DLD1 (cell line): Measurements from ENCODE around the gene PTK6.

Experiments
- in situ Hi-C: cut with HindIII; loops from 2 replicates; pipeline ENCODE4 v1.10.0; 2017; ENCODE audit warnings: low sequenced_read_pairs

PTK6 gene

GRCh38 chr20:63545814-63546213 lies 8.6 kb upstream of the PTK6 start:
- in situ Hi-C loops: no loop called here

- in situ Hi-C loops: no loop called here
Observed at GRCh38 chr20:63544958-63545516, 7.9 kb upstream of the PTK6 start.

GRCh38 chr20:63544241-63544957 lies 7.2 kb upstream of the PTK6 start:
- in situ Hi-C loops: no loop called here

- in situ Hi-C loops: no loop called here
Observed at GRCh38 chr20:63543733-63544132, 6.6 kb upstream of the PTK6 start.

DNA sequence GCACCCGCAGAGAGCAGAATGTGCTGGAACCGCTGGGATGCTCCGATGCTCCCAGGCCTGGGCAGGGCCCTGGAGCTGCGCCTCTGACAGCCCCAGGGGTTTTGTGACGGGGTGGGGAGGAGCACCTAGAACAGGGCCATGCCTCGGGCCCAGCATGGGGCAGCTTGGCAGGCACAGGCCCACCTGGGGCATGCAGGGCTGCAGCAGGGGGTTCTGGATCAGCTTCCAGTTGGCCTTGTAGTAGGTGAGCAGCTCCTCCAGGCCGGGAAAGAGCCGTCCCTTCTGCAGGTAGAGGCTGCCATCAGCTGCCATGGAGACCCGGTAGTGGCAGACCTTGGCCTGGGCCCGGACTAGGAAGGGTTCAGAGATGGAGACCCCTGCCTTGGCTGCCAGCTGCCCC lies 6.0 kb upstream of the PTK6 start:
- in situ Hi-C loops: no loop called here

DNA sequence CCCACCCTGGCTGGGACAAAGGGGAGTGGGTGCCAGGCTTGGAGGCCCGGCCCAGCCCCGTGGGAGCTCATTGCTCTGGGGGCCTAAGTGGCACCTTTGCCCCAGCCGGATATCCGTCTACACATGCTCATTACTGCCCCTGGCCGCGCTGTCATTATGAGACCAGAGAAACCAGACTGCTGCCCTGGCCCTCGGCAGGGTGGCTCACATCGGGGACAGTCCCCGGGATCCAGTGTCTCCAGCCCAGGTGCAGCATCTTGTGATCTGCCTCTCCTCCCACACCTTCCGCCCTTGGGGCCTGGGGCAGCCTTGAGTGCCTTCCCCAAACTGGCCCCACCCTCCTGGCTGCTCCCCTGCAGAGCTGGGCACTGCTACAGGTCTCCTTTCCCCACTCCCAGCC lies 5.5 kb upstream of the PTK6 start:
- in situ Hi-C loops: no loop called here

GRCh38 chr20:63542031-63542559 lies 4.9 kb upstream of the PTK6 start:
- in situ Hi-C loops: no loop called here

DNA sequence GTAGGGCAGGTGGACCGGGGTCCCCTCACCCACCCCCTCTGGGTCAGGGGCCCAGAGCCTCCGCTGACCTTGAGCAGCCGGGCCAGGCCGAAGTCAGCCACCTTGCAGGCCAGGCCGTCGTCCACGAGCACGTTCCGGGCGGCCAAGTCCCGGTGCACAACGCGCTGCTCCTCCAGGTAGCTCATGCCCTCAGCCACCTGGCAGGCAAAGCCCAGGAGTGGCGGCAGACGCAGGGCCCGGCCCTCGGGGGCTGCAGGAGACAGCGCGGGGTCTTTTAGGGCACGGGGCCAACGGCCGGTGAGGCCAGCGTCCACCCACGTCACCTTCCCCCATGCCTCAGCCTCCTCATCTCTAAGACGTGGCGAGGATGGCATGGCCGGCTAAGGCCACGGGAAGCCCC lies 4.2 kb upstream of the PTK6 start:
- in situ Hi-C loops: no loop called here

- in situ Hi-C loops: no loop called here
Observed at GRCh38 chr20:63540417-63541186, 3.4 kb upstream of the PTK6 start.

GRCh38 chr20:63539441-63540370 lies 2.5 kb upstream of the PTK6 start:
- in situ Hi-C loops: no loop called here

GRCh38 chr20:63539092-63539430 lies 1.9 kb upstream of the PTK6 start:
- in situ Hi-C loops: no loop called here

DNA sequence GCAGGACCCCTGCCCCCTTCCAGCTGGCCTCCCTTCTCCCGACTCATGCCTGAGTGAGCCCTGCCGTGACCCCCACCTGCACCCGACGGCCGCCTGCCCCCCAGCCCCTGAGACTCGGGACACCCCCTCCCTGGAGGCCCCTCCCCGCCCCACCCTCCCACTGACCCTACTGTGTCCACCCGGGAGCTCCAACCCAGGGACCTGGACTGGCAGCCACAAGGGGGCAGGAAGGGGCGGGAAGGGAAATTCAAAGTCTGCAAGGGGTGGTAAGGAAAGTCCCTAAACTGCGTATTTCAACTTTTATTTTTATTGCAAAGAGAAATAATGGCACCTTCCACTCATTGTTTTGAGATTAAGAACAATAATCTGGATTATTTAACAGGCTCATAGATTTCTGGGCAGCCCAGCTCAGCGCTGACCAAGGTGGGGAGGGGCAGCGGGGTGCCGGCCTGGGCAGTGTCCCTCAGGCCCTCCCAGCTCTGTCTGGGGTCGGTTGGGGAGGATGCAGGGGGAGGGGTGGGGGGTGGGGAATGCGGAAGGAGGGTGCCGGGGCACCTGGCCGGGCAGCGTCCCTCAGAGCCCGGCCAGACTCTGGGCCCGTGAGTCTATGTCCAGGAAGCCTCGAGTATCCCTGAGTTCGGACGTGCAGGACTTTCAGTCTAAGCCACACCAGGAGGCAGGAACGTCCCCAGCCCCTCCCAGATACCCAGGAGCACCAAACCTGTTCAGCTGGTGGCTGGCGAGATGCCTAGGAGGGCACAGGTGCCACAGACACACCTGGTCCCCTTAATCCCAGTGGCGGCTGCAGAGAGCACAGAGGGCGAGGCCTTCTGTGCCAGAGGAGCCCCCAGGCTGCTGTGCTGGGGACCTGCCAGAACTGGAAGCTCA lies 1.3 kb upstream of the PTK6 start:
- in situ Hi-C loops: no loop called here

GRCh38 chr20:63537525-63538203 lies 488 bp upstream of the PTK6 start:
- in situ Hi-C loops: no loop called here

DNA sequence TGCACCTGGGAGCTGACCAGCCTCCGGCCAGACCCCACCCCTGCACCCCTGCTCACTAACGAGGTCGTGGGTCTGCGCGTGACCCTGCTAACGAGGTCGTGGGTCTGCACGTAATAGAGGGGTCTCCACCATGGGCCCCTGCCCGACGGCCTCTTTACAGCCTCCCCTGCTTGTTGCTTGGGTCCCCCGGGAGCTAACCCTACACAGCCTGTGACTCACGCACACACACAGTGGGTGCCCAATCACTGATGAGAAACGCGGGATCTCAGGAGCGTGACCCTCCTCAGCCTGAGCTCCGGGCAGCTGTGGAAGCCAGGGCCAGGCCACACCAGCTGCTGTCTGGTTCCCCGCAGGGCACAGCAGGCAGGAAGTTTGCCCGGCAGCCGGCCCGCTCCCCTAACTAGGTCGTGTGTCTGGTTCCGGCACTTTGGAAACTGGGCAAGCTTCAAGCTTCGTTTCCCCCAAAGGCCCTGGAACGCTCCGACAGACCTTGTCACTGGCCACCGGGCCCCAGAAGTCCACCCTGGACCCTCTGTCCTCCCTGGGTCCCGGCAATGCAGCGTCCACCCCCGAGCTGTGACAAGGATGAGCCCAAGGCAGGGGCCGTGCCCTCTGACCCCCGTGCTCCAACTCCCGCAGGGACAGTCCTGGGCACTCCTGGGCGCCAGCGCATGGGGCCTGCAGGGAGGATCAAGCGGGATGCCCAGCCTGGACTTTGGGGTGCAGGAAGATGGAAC lies 767 bp downstream of the PTK6 start:
- in situ Hi-C loops: no loop called here

DNA sequence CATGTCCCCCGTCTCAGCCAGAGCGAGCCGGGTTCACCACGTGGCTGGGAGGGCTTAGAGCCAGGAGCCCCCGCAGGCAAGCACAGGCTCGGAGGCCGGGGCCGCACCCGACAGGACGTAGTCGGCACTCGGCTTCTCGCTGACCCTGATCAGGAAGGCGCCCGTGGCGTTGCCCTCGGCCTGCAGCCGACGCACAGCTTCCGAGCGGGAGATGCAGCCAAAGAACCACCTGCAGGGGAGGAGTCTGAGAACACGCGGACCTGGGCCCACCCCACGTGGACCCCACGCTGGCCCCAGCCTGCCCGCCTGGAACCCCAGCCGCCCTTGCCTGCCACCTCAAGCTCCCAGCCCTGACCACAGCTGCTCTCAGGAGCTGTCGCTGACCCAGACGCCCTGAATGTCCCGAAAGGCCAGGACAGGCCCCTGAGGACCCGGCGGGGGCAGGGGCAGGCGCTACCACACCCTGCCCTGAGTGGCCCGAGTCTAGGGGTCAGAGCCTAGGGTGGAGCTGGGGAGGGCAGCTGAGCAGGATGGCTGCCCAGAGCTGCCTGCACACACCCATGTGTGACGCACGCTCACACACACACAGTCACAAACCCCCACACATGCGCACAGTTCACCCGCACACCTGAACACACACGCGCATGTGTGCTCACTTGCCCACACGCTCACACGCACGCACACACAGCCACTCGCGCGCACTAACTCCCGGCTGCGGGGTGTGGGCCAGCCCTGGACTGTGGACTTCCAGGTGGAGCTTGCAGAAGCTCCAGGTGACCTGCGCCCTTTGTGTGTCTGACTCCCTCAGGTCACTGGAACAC lies 2.1 kb downstream of the PTK6 start:
- in situ Hi-C loops: no loop called here

DNA sequence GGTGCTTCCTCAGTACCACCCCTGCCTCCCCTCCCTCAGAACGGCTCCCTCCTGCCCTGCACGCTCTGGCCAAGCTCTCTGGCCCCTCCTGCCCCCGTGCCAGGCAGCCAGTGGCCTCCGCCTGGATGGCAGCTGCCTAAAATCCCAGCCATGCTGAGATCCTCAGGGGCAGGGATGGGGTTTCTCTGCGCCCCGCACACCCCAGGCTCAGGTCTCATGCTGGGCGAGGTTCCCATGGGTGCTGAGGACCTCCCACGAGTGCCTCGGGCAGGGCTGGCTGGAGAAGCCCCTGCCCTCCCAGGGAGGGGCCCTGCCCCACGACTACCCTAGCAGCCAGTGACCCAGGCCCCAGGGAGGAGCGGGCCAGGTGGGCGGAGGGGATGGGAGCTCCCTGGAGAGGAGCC lies 2.7 kb downstream of the PTK6 start:
- in situ Hi-C loops: no loop called here

GRCh38 chr20:63533871-63534393 lies 3.2 kb downstream of the PTK6 start:
- in situ Hi-C loops: no loop called here

- in situ Hi-C loops: no loop called here
Observed at GRCh38 chr20:63533388-63533787, 3.8 kb downstream of the PTK6 start.
